SK-N-MC (cell line): ENCODE data around the gene MPHOSPH9.

Experiments
- EZH2 ChIP-seq: fragments of 200-600 bp; sonication (generic); IDR thresholded peaks from one replicate; pipeline ENCODE4 v1.6.1; 2017; ENCODE audit warnings: antibody characterized with exemption
- FOXP2 ChIP-seq: optimal IDR thresholded peaks from 2 replicates; pipeline ENCODE3; 2011; ENCODE audit warnings: mild to moderate bottlenecking, moderate library complexity; ENCODE audit not compliant: insufficient read depth; ENCODE audit errors: extremely low read length, control extremely low read depth
- POLR2AphosphoS5 ChIP-seq: IDR thresholded peaks from 2 replicates; pipeline ENCODE4 v1.6.1; 2012; ENCODE audit warnings: mild to moderate bottlenecking, low read depth, low read length, borderline replicate concordance

DNA sequence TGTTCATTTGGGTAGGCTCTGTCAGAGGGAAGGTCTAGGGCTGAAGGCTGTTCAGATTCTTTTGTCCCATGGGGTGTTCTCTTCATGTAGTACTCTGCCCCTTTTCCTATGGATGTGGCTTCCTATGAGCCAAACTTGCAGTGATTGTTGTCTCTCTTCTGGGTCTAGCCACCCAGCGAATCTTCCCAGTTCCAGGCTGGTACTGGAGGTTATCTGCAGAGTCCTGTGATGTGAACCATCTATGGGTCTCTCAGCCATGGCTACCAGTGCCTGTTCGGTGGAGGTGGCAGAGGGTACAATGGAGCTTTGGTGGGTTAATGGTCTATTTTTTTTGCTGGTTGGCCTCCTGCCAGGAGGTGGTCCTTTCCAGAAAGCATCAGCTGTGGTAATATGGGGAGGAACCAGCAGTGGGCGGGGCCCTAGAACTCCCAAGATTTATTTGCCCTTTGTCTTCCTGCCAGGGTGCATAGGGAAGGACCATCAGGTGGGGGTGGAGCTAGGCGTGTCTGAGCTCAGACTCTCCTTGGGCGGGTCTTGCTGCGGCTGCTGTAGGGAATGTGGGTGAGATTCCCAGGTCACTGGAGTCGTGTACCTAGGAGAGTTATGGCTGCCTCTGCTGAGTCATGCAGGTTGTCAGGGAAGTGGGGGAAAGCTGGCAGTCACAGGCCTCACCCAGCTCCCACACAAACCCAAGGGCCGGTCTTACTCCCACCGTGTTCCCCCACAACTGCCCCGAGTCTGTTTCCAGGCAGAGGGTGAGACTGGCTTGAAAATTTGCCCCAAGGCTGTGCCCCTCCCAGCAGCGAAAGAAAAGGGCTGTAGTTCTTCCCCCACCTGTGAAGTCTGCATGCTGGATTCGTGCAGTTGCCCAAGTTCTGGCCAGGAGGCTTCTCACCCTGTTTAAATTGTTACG lies 17.8 kb upstream of the MPHOSPH9 start:
- TF ChIP-seq POLR2AphosphoS5 = no peak
- no peak for TF ChIP-seq EZH2
- TF ChIP-seq FOXP2 = no peak
